Mesenchymal stem cell (in vitro differentiated cells and primary cell): ENCODE measurements around the gene PIGR.

Experiments used
- DNase-seq: peaks from one replicate; pipeline ENCODE4 v3.0.0-alpha.2; 2013
- H2AFZ ChIP-seq: one replicate; pipeline ENCODE4 v1.6.1; 2013; ENCODE audit warnings: low read depth, mild to moderate bottlenecking, control low read depth, inconsistent platforms, low read length, moderate library complexity
- H2AK5ac ChIP-seq: 2 replicates; pipeline ENCODE4 v1.6.1; 2013; ENCODE audit warnings: low read length, moderate library complexity, mild to moderate bottlenecking, inconsistent platforms; ENCODE audit not compliant: severe bottlenecking
- H2BK120ac ChIP-seq: one replicate; pipeline ENCODE4 v1.6.1; 2013; ENCODE audit warnings: low read depth, mild to moderate bottlenecking, inconsistent platforms, low read length, moderate library complexity
- H2BK12ac ChIP-seq, 2 experiments: one replicate each; pipeline ENCODE4 v1.6.1; 2013; ENCODE audit warnings: inconsistent platforms in 2 of 2, low read length in 2 of 2, mild to moderate bottlenecking in 2 of 2, moderate library complexity in 2 of 2, control low read depth in 1 of 2
- H2BK15ac ChIP-seq: one replicate; pipeline ENCODE4 v1.6.1; 2013; ENCODE audit warnings: mild to moderate bottlenecking, low read depth, inconsistent platforms; ENCODE audit not compliant: poor library complexity, severe bottlenecking
- H2BK5ac ChIP-seq: 2 replicates; pipeline ENCODE4 v1.6.1; 2013; ENCODE audit warnings: low read depth, mild to moderate bottlenecking, low read length, control low read depth, inconsistent platforms; ENCODE audit not compliant: poor library complexity, severe bottlenecking
- H3K14ac ChIP-seq, 2 experiments: one replicate each; pipeline ENCODE4 v1.6.1; 2013; ENCODE audit warnings: inconsistent platforms in 2 of 2, low read length in 2 of 2, control low read depth in 1 of 2, mild to moderate bottlenecking in 1 of 2, moderate library complexity in 1 of 2
- H3K18ac ChIP-seq, 2 experiments: one replicate each; pipeline ENCODE4 v1.6.1; 2013; ENCODE audit warnings: inconsistent platforms in 2 of 2, low read length in 2 of 2, control low read depth in 1 of 2, low read depth in 1 of 2, mild to moderate bottlenecking in 1 of 2
- H3K23ac ChIP-seq, 2 experiments: one replicate each; pipeline ENCODE4 v1.6.1; 2013; ENCODE audit warnings: inconsistent platforms in 2 of 2, low read length in 2 of 2, mild to moderate bottlenecking in 2 of 2, moderate library complexity in 2 of 2, control low read depth in 1 of 2
- H3K27ac ChIP-seq: 2 replicates; pipeline ENCODE4 v1.5.1; 2013; ENCODE audit warnings: mild to moderate bottlenecking, moderate library complexity, low read length, control low read depth, inconsistent platforms; ENCODE audit not compliant: poor library complexity, severe bottlenecking
- H3K27me3 ChIP-seq, 2 experiments: 2 replicates each; pipeline versions ENCODE4 v1.6.1 to v1.7.0; 2013; ENCODE audit warnings: low read length in 2 of 2, mild to moderate bottlenecking in 2 of 2, moderate library complexity in 2 of 2, control low read depth in 1 of 2, inconsistent platforms in 1 of 2; ENCODE audit not compliant: control insufficient read depth in 1 of 2, insufficient read depth in 1 of 2
- H3K36me3 ChIP-seq, 2 experiments: 2 replicates each; pipeline versions ENCODE4 v1.6.1 to v1.7.0; 2013; ENCODE audit warnings: low read length in 2 of 2, control low read depth in 1 of 2, inconsistent platforms in 1 of 2, low read depth in 1 of 2, mild to moderate bottlenecking in 1 of 2; ENCODE audit not compliant: insufficient read depth in 2 of 2, control insufficient read depth in 1 of 2
- H3K4ac ChIP-seq, 2 experiments: one replicate each; pipeline ENCODE4 v1.6.1; 2013; ENCODE audit warnings: inconsistent platforms in 2 of 2, low read length in 2 of 2, mild to moderate bottlenecking in 2 of 2, moderate library complexity in 2 of 2, control low read depth in 1 of 2, low read depth in 1 of 2
- H3K4me1 ChIP-seq: 2 replicates; pipeline ENCODE4 v1.6.1; 2013; ENCODE audit warnings: low read depth, low read length, control low read depth; ENCODE audit not compliant: control insufficient read depth, insufficient read depth
- H3K4me2 ChIP-seq: 2 replicates; pipeline ENCODE4 v1.6.1; 2013; ENCODE audit warnings: low read length, mild to moderate bottlenecking, inconsistent platforms; ENCODE audit not compliant: poor library complexity, severe bottlenecking
- H3K4me3 ChIP-seq, 2 experiments: 2 replicates each; pipeline versions ENCODE4 v1.5.1 to v1.7.0; 2013; ENCODE audit warnings: low read length in 2 of 2, mild to moderate bottlenecking in 2 of 2, control low read depth in 1 of 2, low read depth in 1 of 2; ENCODE audit not compliant: insufficient read depth in 1 of 2
- H3K79me1 ChIP-seq: replicated peaks from 2 replicates; pipeline ENCODE4 v1.6.1; 2013; ENCODE audit warnings: mild to moderate bottlenecking, control low read depth, low read length, inconsistent platforms; ENCODE audit not compliant: poor library complexity, severe bottlenecking
- H3K9ac ChIP-seq: 2 replicates; pipeline ENCODE4 v1.7.0; 2013; ENCODE audit warnings: mild to moderate bottlenecking, low read length, moderate library complexity
- H3K9me3 ChIP-seq: 2 replicates; pipeline ENCODE4 v1.7.0; 2013; ENCODE audit warnings: mild to moderate bottlenecking, low read length; ENCODE audit not compliant: control insufficient read depth
- H4K8ac ChIP-seq: one replicate; pipeline ENCODE4 v1.6.1; 2013; ENCODE audit warnings: inconsistent platforms, mild to moderate bottlenecking, low read length, moderate library complexity
- H4K91ac ChIP-seq: one replicate; pipeline ENCODE4 v1.6.1; 2013; ENCODE audit warnings: mild to moderate bottlenecking, low read length, inconsistent platforms
- WGBS: methylation state at CpG from one replicate; pipeline ENCODE4 v1.1.7; 2013; ENCODE audit warnings: mixed read lengths; 5-methylcytosine and 5-hydroxymethylcytosine counted together

PIGR gene

GRCh38 chr1:206986402-206986801, 40.1 kb upstream of the PIGR start:
- Histone ChIP-seq H3K4me3 (no peak overlapping the region), H3K36me3 (no peaks in the 10 kb centered on the region), H2BK120ac (no peak overlapping the region), H3K9me3 (no peaks in the 10 kb centered on the region), H3K9ac (no peak overlapping the region), H3K14ac (no peak overlapping the region), H3K4ac (no peak overlapping the region), H3K79me1 (no peaks in the 10 kb centered on the region), H3K23ac (no peak overlapping the region), H3K18ac (no peak overlapping the region), H2BK12ac (no peak overlapping the region), H2AK5ac (no peak overlapping the region), H2AFZ (no peak overlapping the region), H3K27ac (no peak overlapping the region), H4K8ac (no peak overlapping the region), H2BK5ac (no peak overlapping the region), H3K4me1 (peaks cover 1% of the 10 kb centered on the region), H3K4me2 (no peak overlapping the region), H4K91ac (no peak overlapping the region), H3K27me3 (peaks cover 31 to 54% of the 10 kb centered on the region in 2 experiments), H2BK15ac (no peak overlapping the region)
- DNase-seq, result no peak
- 84% methylated on average over 3 of the region's 3 CpGs for WGBS

GRCh38 chr1:206985162-206985749, 39.0 kb upstream of the PIGR start:
- Histone ChIP-seq H3K4me1 (no peaks in the 10 kb centered on the region), H3K9me3 (no peaks in the 10 kb centered on the region), H3K4me3 (no peak overlapping the region), H3K9ac (no peak overlapping the region), H3K27me3 (peaks cover 38 to 56% of the 10 kb centered on the region in 2 experiments), H3K79me1 (no peaks in the 10 kb centered on the region), H3K4ac (no peak overlapping the region), H2BK12ac (no peak overlapping the region), H3K36me3 (no peaks in the 10 kb centered on the region), H3K27ac (no peak overlapping the region), H2AK5ac (no peak overlapping the region), H2AFZ (no peak overlapping the region), H2BK15ac (no peak overlapping the region), H3K14ac (no peak overlapping the region), H3K18ac (no peak overlapping the region), H3K4me2 (no peak overlapping the region), H3K23ac (peak overlapping the region in 1 of 2 experiments; percentile 59), H2BK5ac (no peak overlapping the region), H2BK120ac (no peak overlapping the region), H4K91ac (no peak overlapping the region), H4K8ac (no peak overlapping the region)
- DNase-seq, result no peak
- 34% methylated on average over 9 of the region's 10 CpGs for WGBS

GRCh38 chr1:206982216-206982615, 36.0 kb upstream of the PIGR start:
- H3K4ac ChIP-seq, result no peak overlapping the region
- no peak overlapping the region for H2BK5ac ChIP-seq
- H3K4me3 ChIP-seq, result no peak overlapping the region
- H3K14ac ChIP-seq, result no peak overlapping the region
- H4K8ac ChIP-seq, result no peak overlapping the region
- H2AFZ ChIP-seq, result no peak overlapping the region
- no peaks in the 10 kb centered on the region for H3K79me1 ChIP-seq
- H3K4me2 ChIP-seq, result no peak overlapping the region
- no peak overlapping the region for H3K18ac ChIP-seq
- no peaks in the 10 kb centered on the region for H3K4me1 ChIP-seq
- H3K9ac ChIP-seq, result no peak overlapping the region
- no peak overlapping the region for H2BK15ac ChIP-seq
- H2BK120ac ChIP-seq, result no peak overlapping the region
- H2AK5ac ChIP-seq, result no peak overlapping the region
- H3K27me3 ChIP-seq, result peaks cover 32 to 42% of the 10 kb centered on the region in 2 experiments
- DNase-seq, result peak; percentile 56
- 33% methylated on average over 4 of the region's 4 CpGs for WGBS
- no peaks in the 10 kb centered on the region for H3K36me3 ChIP-seq
- H3K9me3 ChIP-seq, result no peaks in the 10 kb centered on the region
- no peak overlapping the region for H3K27ac ChIP-seq
- no peak overlapping the region for H4K91ac ChIP-seq
- H2BK12ac ChIP-seq, result no peak overlapping the region
- no peak overlapping the region for H3K23ac ChIP-seq

- Histone ChIP-seq H3K14ac (no peak overlapping the region), H3K23ac (no peak overlapping the region), H4K8ac (no peak overlapping the region), H2AFZ (no peak overlapping the region), H3K79me1 (no peaks in the 10 kb centered on the region), H3K27ac (no peak overlapping the region), H2BK15ac (no peak overlapping the region), H3K18ac (no peak overlapping the region), H3K4me3 (no peak overlapping the region), H3K27me3 (peaks cover 24 to 32% of the 10 kb centered on the region in 2 experiments), H2BK5ac (no peak overlapping the region), H3K36me3 (no peaks in the 10 kb centered on the region), H3K9me3 (no peaks in the 10 kb centered on the region), H2BK12ac (no peak overlapping the region), H2AK5ac (no peak overlapping the region), H4K91ac (no peak overlapping the region), H3K9ac (no peak overlapping the region), H3K4me2 (no peak overlapping the region), H3K4me1 (no peaks in the 10 kb centered on the region), H3K4ac (no peak overlapping the region), H2BK120ac (no peak overlapping the region)
- peak; percentile 48 for DNase-seq
- 48% methylated on average over 2 of the region's 3 CpGs for WGBS
These were observed 33.2 kb upstream of the PIGR start for GRCh38 chr1:206979379-206980043.
